Measurements from ENCODE around the gene CLDN7. TPM values are rescaled to one million over a fixed set of nuclear protein-coding genes. Genes with fewer than 3 reads are reported as not detected.

Gene CLDN7
- total and polyA plus RNA-seq, 4 donors = 1.1 to 37.6 (median 6.6) TPM

GRCh38 chr17:7215652-7216180 lies 46.6 kb downstream of the CLDN7 start:
- no peaks in the 10 kb centered on the region for H3K27me3 ChIP-seq (ENCODE audit: control insufficient read depth in 1 of 2, insufficient read depth in 2 of 2, low read length in 1 of 2)
- peak overlapping the region in 1 of 2 donors; percentile 49 for H3K27ac ChIP-seq (ENCODE audit: low read depth in 1 of 2, low read length in 2 of 2)
- no peaks in the 10 kb centered on the region for H3K9me3 ChIP-seq (ENCODE audit: control insufficient read depth, low read length)
- WGBS, 2 donors = 2 to 3% methylated on average over 9 to 10 of the region's 10 CpGs
- no peaks in the 10 kb centered on the region for H3K4me1 ChIP-seq (ENCODE audit: control insufficient read depth in 1 of 2, insufficient read depth in 2 of 2, low read length in 2 of 2)
- ATAC-seq (ENCODE audit: low FRiP score) = no peak
- H3K36me3 ChIP-seq (ENCODE audit: control insufficient read depth in 1 of 2, insufficient read depth in 2 of 2, low read length in 1 of 2) = no peaks in the 10 kb centered on the region
- intact Hi-C loops (cut with DNase I) = no loop called here
- no peak overlapping the region for H3K4me3 ChIP-seq (ENCODE audit: low read length in 2 of 2)
- DNase-seq = peak in 1 of 2 donors; percentile 55

GRCh38 chr17:7215136-7215638 lies 47.1 kb downstream of the CLDN7 start:
- peak overlapping the region in 1 of 2 donors; percentile 49 for H3K27ac ChIP-seq (ENCODE audit: low read depth in 1 of 2, low read length in 2 of 2)
- no peaks in the 10 kb centered on the region for H3K4me1 ChIP-seq (ENCODE audit: control insufficient read depth in 1 of 2, insufficient read depth in 2 of 2, low read length in 2 of 2)
- H3K27me3 ChIP-seq (ENCODE audit: control insufficient read depth in 1 of 2, insufficient read depth in 2 of 2, low read length in 1 of 2) = no peaks in the 10 kb centered on the region
- H3K36me3 ChIP-seq (ENCODE audit: control insufficient read depth in 1 of 2, insufficient read depth in 2 of 2, low read length in 1 of 2) = no peaks in the 10 kb centered on the region
- DNase-seq (no peak), ATAC-seq (ENCODE audit: low FRiP score) (no peak)
- 6 to 7% methylated on average over 9 of the region's 9 CpGs for WGBS, 2 donors
- H3K4me3 ChIP-seq (ENCODE audit: low read length in 2 of 2) = no peak overlapping the region
- intact Hi-C loops (cut with DNase I) = no loop called here
- H3K9me3 ChIP-seq (ENCODE audit: control insufficient read depth, low read length) = no peaks in the 10 kb centered on the region

DNA sequence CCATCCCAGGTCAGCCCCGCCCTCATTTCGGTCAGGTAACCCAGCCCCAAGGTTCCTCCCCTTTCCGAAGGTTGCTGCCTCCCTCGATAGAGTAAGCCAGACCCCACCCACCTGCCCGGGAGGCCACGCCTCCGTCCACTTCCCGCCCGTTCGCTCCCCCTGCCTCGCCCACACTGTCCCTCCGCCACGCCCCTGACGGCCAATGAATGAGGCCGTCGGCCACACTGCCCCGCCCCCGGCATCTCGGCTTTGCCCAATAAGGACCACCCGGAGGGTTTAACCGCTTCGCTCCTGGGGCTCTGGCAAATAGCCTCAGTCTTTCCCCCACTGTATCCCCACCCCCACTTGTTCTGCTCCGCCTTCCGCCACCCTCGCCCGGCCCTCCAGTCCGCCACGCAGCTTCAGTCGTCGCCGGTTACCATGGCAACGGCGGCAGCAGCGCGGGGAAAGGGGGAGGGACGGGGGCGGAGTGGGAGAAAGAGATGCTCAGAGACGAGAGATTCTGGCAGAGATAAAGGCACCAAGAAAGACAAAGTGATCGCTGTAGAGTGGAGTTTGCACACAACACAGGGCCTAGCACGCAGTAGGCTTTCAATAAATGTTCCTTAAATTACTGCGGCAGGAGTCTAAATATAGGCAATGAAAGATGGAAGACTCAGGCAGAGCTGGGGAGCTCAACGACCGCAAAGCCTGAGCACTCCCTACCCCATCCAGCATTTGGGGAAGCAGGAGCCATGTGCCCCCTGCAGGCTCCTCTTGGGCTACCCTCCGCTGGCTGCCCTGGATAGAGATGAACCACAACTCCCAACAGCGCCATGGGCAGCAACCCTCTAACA lies 47.8 kb downstream of the CLDN7 start:
- peak; percentile 93 for ATAC-seq (ENCODE audit: low FRiP score)
- H3K9me3 ChIP-seq (ENCODE audit: control insufficient read depth, low read length) = no peaks in the 10 kb centered on the region
- WGBS, 2 donors = 1% methylated on average over 45 of the region's 45 CpGs
- peak; percentile 99 to 100 for DNase-seq
- H3K36me3 ChIP-seq (ENCODE audit: control insufficient read depth in 1 of 2, insufficient read depth in 2 of 2, low read length in 1 of 2) = no peaks in the 10 kb centered on the region
- peak overlapping the region in 1 of 2 donors; percentile 20 for H3K27ac ChIP-seq (ENCODE audit: low read depth in 1 of 2, low read length in 2 of 2)
- peak overlapping the region; percentile 2 to 6 for H3K4me3 ChIP-seq (ENCODE audit: low read length in 2 of 2)
- H3K27me3 ChIP-seq (ENCODE audit: control insufficient read depth in 1 of 2, insufficient read depth in 2 of 2, low read length in 1 of 2) = no peaks in the 10 kb centered on the region
- intact Hi-C loops (cut with DNase I) = loop anchor here in 1 of 2 donors (1.0 kb wide), 1 partner anchor 38 kb away; the partner anchor contains the start of gene ELP5
- no peaks in the 10 kb centered on the region for H3K4me1 ChIP-seq (ENCODE audit: control insufficient read depth in 1 of 2, insufficient read depth in 2 of 2, low read length in 2 of 2)

GRCh38 chr17:7213895-7214299 lies 48.4 kb downstream of the CLDN7 start:
- no peaks in the 10 kb centered on the region for H3K4me1 ChIP-seq (ENCODE audit: control insufficient read depth in 1 of 2, insufficient read depth in 2 of 2, low read length in 2 of 2)
- no peaks in the 10 kb centered on the region for H3K27me3 ChIP-seq (ENCODE audit: control insufficient read depth in 1 of 2, insufficient read depth in 2 of 2, low read length in 1 of 2)
- H3K9me3 ChIP-seq (ENCODE audit: control insufficient read depth, low read length) = no peaks in the 10 kb centered on the region
- DNase-seq = peak; percentile 83 to 91
- ATAC-seq (ENCODE audit: low FRiP score) = peak; percentile 3
- peak overlapping the region in 1 of 2 donors; percentile 2 for H3K4me3 ChIP-seq (ENCODE audit: low read length in 2 of 2)
- no peak overlapping the region for H3K27ac ChIP-seq (ENCODE audit: low read depth in 1 of 2, low read length in 2 of 2)
- H3K36me3 ChIP-seq (ENCODE audit: control insufficient read depth in 1 of 2, insufficient read depth in 2 of 2, low read length in 1 of 2) = no peaks in the 10 kb centered on the region
- intact Hi-C loops (cut with DNase I) = loop anchor here in 1 of 2 donors (1.0 kb wide), 1 partner anchor 38 kb away; the partner anchor contains the start of gene ELP5
- WGBS, 2 donors = 4 to 5% methylated on average over 14 to 15 of the region's 15 CpGs

DNA sequence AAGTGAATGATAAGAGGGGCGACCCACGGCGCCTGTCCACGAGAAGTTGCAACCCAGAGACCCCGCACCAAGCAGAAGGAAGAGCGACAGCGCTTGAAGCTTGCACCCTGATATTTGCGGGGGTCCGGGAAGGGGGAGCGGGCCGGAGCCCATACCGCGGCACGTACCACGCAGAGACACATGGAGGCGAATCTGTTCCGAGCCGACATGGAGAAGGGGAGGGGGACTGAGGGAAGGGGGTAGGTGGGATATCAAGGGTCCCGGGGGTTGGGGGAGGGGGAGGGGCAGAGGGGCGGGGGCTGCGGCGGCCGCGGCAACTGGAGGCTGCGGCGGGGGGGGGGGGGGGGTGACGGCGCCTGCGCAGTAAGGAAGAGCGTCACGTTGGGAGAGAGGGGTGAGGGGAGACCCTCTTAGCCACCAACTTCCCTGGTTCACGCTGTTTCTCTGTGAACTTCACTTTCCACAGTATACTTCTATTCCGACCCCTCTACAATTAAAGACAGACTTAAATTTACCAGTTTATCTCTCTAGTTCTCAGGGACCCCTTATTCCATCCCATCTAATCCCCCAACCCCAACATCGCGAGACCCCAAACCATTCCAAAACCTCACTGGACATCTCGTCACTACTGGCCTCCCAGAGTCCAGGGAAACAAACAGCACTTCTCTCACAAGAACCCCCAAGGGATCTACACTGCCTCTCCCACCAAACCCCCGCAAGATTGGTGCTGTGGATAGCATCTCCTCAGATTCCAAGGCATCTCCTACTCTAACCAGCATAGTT lies 50.6 kb downstream of the CLDN7 start:
- ATAC-seq (ENCODE audit: low FRiP score) = no peak
- 35 to 41% methylated on average over 22 to 37 of the region's 37 CpGs for WGBS, 2 donors
- intact Hi-C loops (cut with DNase I) = no loop called here
- Histone ChIP-seq H3K36me3 (ENCODE audit: control insufficient read depth in 1 of 2, insufficient read depth in 2 of 2, low read length in 1 of 2) (no peaks in the 10 kb centered on the region), H3K27me3 (ENCODE audit: control insufficient read depth in 1 of 2, insufficient read depth in 2 of 2, low read length in 1 of 2) (no peaks in the 10 kb centered on the region), H3K9me3 (ENCODE audit: control insufficient read depth, low read length) (no peaks in the 10 kb centered on the region), H3K4me3 (ENCODE audit: low read length in 2 of 2) (no peak overlapping the region), H3K4me1 (ENCODE audit: control insufficient read depth in 1 of 2, insufficient read depth in 2 of 2, low read length in 2 of 2) (no peaks in the 10 kb centered on the region), H3K27ac (ENCODE audit: low read depth in 1 of 2, low read length in 2 of 2) (no peak overlapping the region)
- DNase-seq = no peak

Small RNA genes within 50 kb of the gene (microRNA-seq; reads per million reads assigned to microRNA genes)
- 599 to 1,095 reads per million in 2 donors for gene MIR324

Other genes with a start within 250 kb of the CLDN7 start
Only the 30 nearest of the 35 such genes appear.
- 1 to 10 TPM in 1 of 2 donors, under 1 TPM in 1; 0.26 to 1.3 TPM for gene SLC16A11, start 218.4 kb downstream of the CLDN7 start, total RNA-seq
- gene SLC16A11, start 218.4 kb downstream of the CLDN7 start, polyA plus RNA-seq = not detected
- gene CLEC10A, start 182.2 kb downstream of the CLDN7 start, total RNA-seq = 10 to 100 TPM in 1 of 2 donors, 1 to 10 TPM in 1; 7.7 to 29.1 TPM
- gene CLEC10A, start 182.2 kb downstream of the CLDN7 start, polyA plus RNA-seq = 1 to 10 TPM; 1.9 to 2.4 TPM
- gene ASGR2, start 147.7 kb downstream of the CLDN7 start, total RNA-seq = 1 to 10 TPM in 1 of 2 donors, under 1 TPM in 1; 0.75 to 1.6 TPM
- gene ASGR2, start 147.7 kb downstream of the CLDN7 start, polyA plus RNA-seq = under 1 TPM in 1 of 2 donors, not detected in 1; 0.15 TPM
- 1 to 10 TPM; 2.6 to 3.9 TPM for gene ASGR1, start 83.1 kb downstream of the CLDN7 start, total RNA-seq
- 1 to 10 TPM; 2.0 to 5.4 TPM for gene ASGR1, start 83.1 kb downstream of the CLDN7 start, polyA plus RNA-seq
- 10 to 100 TPM; 23.3 to 54.7 TPM for gene DLG4, start 42.6 kb downstream of the CLDN7 start, total RNA-seq
- 10 to 100 TPM in 1 of 2 donors, 1 to 10 TPM in 1; 6.6 to 15.4 TPM for gene DLG4, start 42.6 kb downstream of the CLDN7 start, polyA plus RNA-seq
- gene ACADVL, start 42.5 kb downstream of the CLDN7 start, total RNA-seq = 100 to 1,000 TPM; 387 to 486 TPM
- 1,000 to 10,000 TPM in 1 of 2 donors, 100 to 1,000 TPM in 1; 159 to 1,724 TPM for gene ACADVL, start 42.5 kb downstream of the CLDN7 start, polyA plus RNA-seq
- 10 to 100 TPM; 25.2 to 45.6 TPM for gene DVL2, start 28.0 kb downstream of the CLDN7 start, total RNA-seq
- 10 to 100 TPM; 10.0 to 25.0 TPM for gene DVL2, start 28.0 kb downstream of the CLDN7 start, polyA plus RNA-seq
- gene PHF23, start 23.0 kb downstream of the CLDN7 start, total RNA-seq = 10 to 100 TPM; 24.4 to 30.8 TPM
- 10 to 100 TPM; 19.2 to 28.4 TPM for gene PHF23, start 23.0 kb downstream of the CLDN7 start, polyA plus RNA-seq
- 100 to 1,000 TPM; 405 to 430 TPM for gene GABARAP, start 20.0 kb downstream of the CLDN7 start, total RNA-seq
- 100 to 1,000 TPM; 801 to 895 TPM for gene GABARAP, start 20.0 kb downstream of the CLDN7 start, polyA plus RNA-seq
- gene CTDNEP1, start 10.7 kb downstream of the CLDN7 start, total RNA-seq = 100 to 1,000 TPM in 1 of 2 donors, 10 to 100 TPM in 1; 92.9 to 105 TPM
- gene CTDNEP1, start 10.7 kb downstream of the CLDN7 start, polyA plus RNA-seq = 100 to 1,000 TPM; 112 to 113 TPM
- 10 to 100 TPM; 26.6 to 31.0 TPM for gene ELP5, start 10.3 kb downstream of the CLDN7 start, total RNA-seq
- 10 to 100 TPM; 26.7 to 51.1 TPM for gene ELP5, start 10.3 kb downstream of the CLDN7 start, polyA plus RNA-seq
- gene SLC2A4, start 19.2 kb upstream of the CLDN7 start, total RNA-seq = 1 to 10 TPM; 2.5 to 3.9 TPM
- gene SLC2A4, start 19.2 kb upstream of the CLDN7 start, polyA plus RNA-seq = 1 to 10 TPM in 1 of 2 donors, under 1 TPM in 1; 0.63 to 1.6 TPM
- under 1 TPM; 0.10 to 0.60 TPM for gene YBX2, start 32.2 kb upstream of the CLDN7 start, total RNA-seq
- 1 to 10 TPM in 1 of 2 donors, not detected in 1; 5.6 TPM for gene YBX2, start 32.2 kb upstream of the CLDN7 start, polyA plus RNA-seq
- 100 to 1,000 TPM; 198 to 280 TPM for gene EIF5A, start 45.1 kb upstream of the CLDN7 start, total RNA-seq
- 100 to 1,000 TPM; 223 to 232 TPM for gene EIF5A, start 45.1 kb upstream of the CLDN7 start, polyA plus RNA-seq
- 10 to 100 TPM; 49.5 to 55.6 TPM for gene GPS2, start 52.9 kb upstream of the CLDN7 start, total RNA-seq
- 10 to 100 TPM; 55.0 to 99.1 TPM for gene GPS2, start 52.9 kb upstream of the CLDN7 start, polyA plus RNA-seq
- gene NEURL4, start 66.9 kb upstream of the CLDN7 start, total RNA-seq = 10 to 100 TPM; 24.5 to 36.7 TPM
- gene NEURL4, start 66.9 kb upstream of the CLDN7 start, polyA plus RNA-seq = 10 to 100 TPM in 1 of 2 donors, 1 to 10 TPM in 1; 7.3 to 52.8 TPM
- gene ACAP1, start 74.1 kb upstream of the CLDN7 start, total RNA-seq = 10 to 100 TPM; 18.6 to 21.8 TPM
- 10 to 100 TPM in 1 of 2 donors, 1 to 10 TPM in 1; 6.5 to 10.8 TPM for gene ACAP1, start 74.1 kb upstream of the CLDN7 start, polyA plus RNA-seq
- gene KCTD11, start 89.7 kb upstream of the CLDN7 start, total RNA-seq = 10 to 100 TPM; 12.4 to 15.8 TPM
- gene KCTD11, start 89.7 kb upstream of the CLDN7 start, polyA plus RNA-seq = 10 to 100 TPM; 11.0 to 11.4 TPM
- not detected for gene TMEM95, start 92.7 kb upstream of the CLDN7 start, total RNA-seq
- gene TMEM95, start 92.7 kb upstream of the CLDN7 start, polyA plus RNA-seq = not detected
- 1 to 10 TPM; 2.4 to 6.6 TPM for gene TNK1, start 118.6 kb upstream of the CLDN7 start, total RNA-seq
- gene TNK1, start 118.6 kb upstream of the CLDN7 start, polyA plus RNA-seq = 1 to 10 TPM; 1.9 to 3.1 TPM
- gene PLSCR3, start 132.0 kb upstream of the CLDN7 start, total RNA-seq = 10 to 100 TPM; 41.2 to 43.1 TPM
- gene PLSCR3, start 132.0 kb upstream of the CLDN7 start, polyA plus RNA-seq = 10 to 100 TPM; 20.5 to 70.8 TPM
- 10 to 100 TPM; 35.0 to 40.1 TPM for gene TMEM256, start 141.6 kb upstream of the CLDN7 start, total RNA-seq
- gene TMEM256, start 141.6 kb upstream of the CLDN7 start, polyA plus RNA-seq = 100 to 1,000 TPM; 134 to 224 TPM
- gene NLGN2, start 145.4 kb upstream of the CLDN7 start, total RNA-seq = 10 to 100 TPM; 32.9 to 49.9 TPM
- 10 to 100 TPM in 1 of 2 donors, 1 to 10 TPM in 1; 2.4 to 28.8 TPM for gene NLGN2, start 145.4 kb upstream of the CLDN7 start, polyA plus RNA-seq
- gene SPEM1, start 157.8 kb upstream of the CLDN7 start, total RNA-seq = not detected
- not detected for gene SPEM1, start 157.8 kb upstream of the CLDN7 start, polyA plus RNA-seq
- not detected for gene SPEM2, start 163.1 kb upstream of the CLDN7 start, total RNA-seq
- not detected for gene SPEM2, start 163.1 kb upstream of the CLDN7 start, polyA plus RNA-seq
- not detected for gene SPEM3, start 166.4 kb upstream of the CLDN7 start, total RNA-seq
- not detected for gene SPEM3, start 166.4 kb upstream of the CLDN7 start, polyA plus RNA-seq
- gene TMEM102, start 173.0 kb upstream of the CLDN7 start, total RNA-seq = 1 to 10 TPM; 3.6 to 5.1 TPM
- gene TMEM102, start 173.0 kb upstream of the CLDN7 start, polyA plus RNA-seq = 1 to 10 TPM; 1.8 to 2.7 TPM
- gene FGF11, start 177.0 kb upstream of the CLDN7 start, total RNA-seq = 1 to 10 TPM; 1.2 to 8.0 TPM
- under 1 TPM in 1 of 2 donors, not detected in 1; 0.54 TPM for gene FGF11, start 177.0 kb upstream of the CLDN7 start, polyA plus RNA-seq
- 1 to 10 TPM; 6.2 to 8.8 TPM for gene CHRNB1, start 182.6 kb upstream of the CLDN7 start, total RNA-seq
- 10 to 100 TPM; 11.6 to 18.3 TPM for gene CHRNB1, start 182.6 kb upstream of the CLDN7 start, polyA plus RNA-seq
- gene ZBTB4, start 217.2 kb upstream of the CLDN7 start, total RNA-seq = 10 to 100 TPM; 67.2 to 81.9 TPM
- 10 to 100 TPM; 20.0 to 35.9 TPM for gene ZBTB4, start 217.2 kb upstream of the CLDN7 start, polyA plus RNA-seq